IPS-20b (cell line): Measurements from ENCODE around the gene SYT8.

Experiments
- H3K27ac ChIP-seq: one replicate; pipeline ENCODE4 v1.5.1; 2013; ENCODE audit warnings: low read length
- H3K27me3 ChIP-seq: 2 replicates; pipeline ENCODE4 v1.6.1; 2013; ENCODE audit warnings: mild to moderate bottlenecking, low read length, inconsistent platforms; ENCODE audit not compliant: insufficient read depth
- H3K36me3 ChIP-seq: 2 replicates; pipeline ENCODE4 v1.6.1; 2013; ENCODE audit warnings: low read depth, mild to moderate bottlenecking, inconsistent platforms, low read length, moderate library complexity; ENCODE audit not compliant: insufficient read depth
- H3K4me1 ChIP-seq: 2 replicates; pipeline ENCODE4 v1.6.1; 2013; ENCODE audit warnings: mild to moderate bottlenecking, control low read depth, inconsistent platforms, low read length, moderate library complexity; ENCODE audit not compliant: insufficient read depth
- H3K4me3 ChIP-seq: 2 replicates; pipeline ENCODE4 v1.5.1; 2013; ENCODE audit warnings: mild to moderate bottlenecking, low read length, inconsistent platforms
- H3K9ac ChIP-seq: 2 replicates; pipeline ENCODE4 v1.6.1; 2013; ENCODE audit warnings: low read depth, mild to moderate bottlenecking, inconsistent platforms, low read length, moderate library complexity
- H3K9me3 ChIP-seq: 2 replicates; pipeline ENCODE4 v1.6.1; 2013; ENCODE audit warnings: mild to moderate bottlenecking, low read depth, low read length, inconsistent platforms; ENCODE audit not compliant: insufficient read depth

The SYT8 gene

DNA sequence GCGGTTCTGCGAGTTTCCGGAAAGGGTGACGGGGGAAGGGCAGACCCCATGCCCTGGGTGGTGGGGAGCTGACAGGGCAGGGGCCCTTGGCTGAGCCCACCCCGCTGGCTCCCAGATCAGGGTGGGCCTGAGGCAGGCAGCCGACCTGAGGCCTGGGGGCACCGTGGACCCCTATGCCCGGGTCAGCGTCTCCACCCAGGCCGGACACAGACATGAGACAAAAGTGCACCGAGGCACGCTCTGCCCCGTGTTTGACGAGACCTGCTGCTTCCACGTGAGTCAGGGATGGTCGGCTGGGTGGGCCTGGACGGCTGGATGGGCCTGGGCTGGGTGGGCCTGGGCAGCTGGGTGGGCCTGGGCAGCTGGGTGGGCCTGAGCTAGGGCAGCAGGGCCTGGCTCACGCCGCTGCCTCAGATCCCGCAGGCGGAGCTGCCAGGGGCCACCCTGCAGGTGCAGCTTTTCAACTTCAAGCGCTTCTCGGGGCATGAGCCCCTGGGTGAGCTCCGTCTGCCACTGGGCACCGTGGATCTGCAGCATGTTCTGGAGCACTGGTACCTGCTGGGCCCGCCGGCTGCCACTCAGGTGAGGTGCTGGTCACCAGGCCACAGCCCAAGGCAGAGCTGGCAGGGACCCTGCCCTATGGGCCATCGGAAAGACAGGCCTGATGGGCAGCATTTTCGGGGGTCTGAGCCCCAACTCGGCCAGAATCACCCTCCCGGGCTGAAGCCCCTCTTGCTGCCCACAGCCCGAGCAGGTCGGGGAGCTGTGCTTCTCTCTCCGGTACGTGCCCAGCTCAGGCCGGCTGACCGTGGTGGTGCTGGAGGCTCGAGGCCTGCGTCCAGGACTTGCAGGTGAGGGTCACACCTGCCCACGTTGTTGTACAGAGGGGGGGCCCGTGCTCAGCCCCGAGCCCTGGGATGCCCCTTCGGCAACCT is 1.5 kb downstream of the SYT8 start:
- peaks cover 13% of the 10 kb centered on the region for H3K27me3 ChIP-seq
- no peak overlapping the region for H3K9ac ChIP-seq
- no peaks in the 10 kb centered on the region for H3K36me3 ChIP-seq
- no peak overlapping the region for H3K4me3 ChIP-seq
- no peaks in the 10 kb centered on the region for H3K9me3 ChIP-seq
- H3K4me1 ChIP-seq, result no peaks in the 10 kb centered on the region
- no peak overlapping the region for H3K27ac ChIP-seq

DNA sequence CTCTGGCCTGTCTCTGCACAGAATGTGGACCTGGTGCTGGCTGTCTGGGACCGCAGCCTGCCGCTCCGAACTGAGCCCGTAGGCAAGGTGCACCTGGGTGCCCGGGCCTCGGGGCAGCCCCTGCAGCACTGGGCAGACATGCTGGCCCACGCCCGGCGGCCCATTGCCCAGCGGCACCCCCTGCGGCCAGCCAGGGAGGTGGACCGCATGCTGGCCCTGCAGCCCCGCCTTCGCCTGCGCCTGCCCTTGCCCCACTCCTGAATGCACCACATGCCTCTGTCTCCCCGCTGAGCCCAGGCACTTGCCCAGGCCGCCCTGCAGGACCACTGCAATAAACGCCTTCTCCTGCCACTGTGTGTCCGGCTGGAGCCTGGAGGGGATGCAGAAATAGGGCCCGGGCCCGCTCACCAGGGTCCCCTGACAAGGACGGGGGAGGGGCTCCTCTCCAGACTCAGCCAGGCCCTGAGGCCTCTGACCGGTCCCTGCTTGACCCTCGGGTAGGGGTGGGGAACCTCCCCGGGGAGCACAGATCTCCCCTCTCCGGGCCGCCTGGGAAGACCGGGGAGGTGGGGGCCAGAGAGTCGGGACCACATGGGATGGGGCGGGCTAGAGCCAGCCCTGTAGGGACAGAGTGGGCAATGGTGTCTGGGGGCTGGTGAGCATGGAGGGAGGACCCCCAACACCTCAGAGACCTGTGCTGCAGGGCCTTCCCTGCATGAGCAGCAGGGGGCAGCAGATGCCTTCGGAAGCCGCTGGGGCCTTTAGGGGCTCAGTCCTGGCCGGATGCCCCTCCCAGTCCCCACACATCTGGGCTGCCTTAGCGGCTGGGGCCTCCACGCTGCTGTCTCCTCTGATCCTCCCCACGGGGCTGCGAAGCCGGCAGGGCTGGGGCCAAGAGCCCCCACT is 2.6 kb downstream of the SYT8 start:
- no peaks in the 10 kb centered on the region for H3K4me1 ChIP-seq
- H3K27me3 ChIP-seq, result peaks cover 8% of the 10 kb centered on the region

DNA sequence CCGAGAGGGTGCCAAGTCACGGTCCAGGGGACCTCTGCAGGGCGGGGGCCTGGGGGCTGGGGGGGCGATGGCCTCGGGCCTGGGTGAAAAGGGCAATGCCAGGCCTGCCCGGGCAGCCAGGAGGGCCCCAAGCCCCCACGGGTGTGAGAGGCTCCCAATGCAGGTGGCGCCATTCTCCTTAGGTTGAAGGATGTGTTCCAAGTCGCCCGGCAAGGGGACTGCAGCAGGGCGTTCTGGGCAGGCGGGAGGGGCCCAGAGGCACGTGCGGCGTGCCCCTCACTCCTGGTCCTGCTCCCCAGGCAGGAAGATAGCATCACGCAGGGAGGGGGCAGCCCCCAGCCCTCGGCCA is 3.3 kb downstream of the SYT8 start:
- H3K27me3 ChIP-seq, result peaks cover 4% of the 10 kb centered on the region
- H3K36me3 ChIP-seq, result no peaks in the 10 kb centered on the region
- H3K4me1 ChIP-seq, result no peaks in the 10 kb centered on the region
- H3K9ac ChIP-seq, result no peak overlapping the region
- H3K27ac ChIP-seq, result no peak overlapping the region
- H3K4me3 ChIP-seq, result no peak overlapping the region
- no peaks in the 10 kb centered on the region for H3K9me3 ChIP-seq

More for the DNA sequence above, 2.6 kb downstream of the SYT8 start:
- no peak overlapping the region for H3K4me3 ChIP-seq
- no peaks in the 10 kb centered on the region for H3K36me3 ChIP-seq
- H3K9ac ChIP-seq, result no peak overlapping the region
- H3K9me3 ChIP-seq, result no peaks in the 10 kb centered on the region
- H3K27ac ChIP-seq, result no peak overlapping the region

DNA sequence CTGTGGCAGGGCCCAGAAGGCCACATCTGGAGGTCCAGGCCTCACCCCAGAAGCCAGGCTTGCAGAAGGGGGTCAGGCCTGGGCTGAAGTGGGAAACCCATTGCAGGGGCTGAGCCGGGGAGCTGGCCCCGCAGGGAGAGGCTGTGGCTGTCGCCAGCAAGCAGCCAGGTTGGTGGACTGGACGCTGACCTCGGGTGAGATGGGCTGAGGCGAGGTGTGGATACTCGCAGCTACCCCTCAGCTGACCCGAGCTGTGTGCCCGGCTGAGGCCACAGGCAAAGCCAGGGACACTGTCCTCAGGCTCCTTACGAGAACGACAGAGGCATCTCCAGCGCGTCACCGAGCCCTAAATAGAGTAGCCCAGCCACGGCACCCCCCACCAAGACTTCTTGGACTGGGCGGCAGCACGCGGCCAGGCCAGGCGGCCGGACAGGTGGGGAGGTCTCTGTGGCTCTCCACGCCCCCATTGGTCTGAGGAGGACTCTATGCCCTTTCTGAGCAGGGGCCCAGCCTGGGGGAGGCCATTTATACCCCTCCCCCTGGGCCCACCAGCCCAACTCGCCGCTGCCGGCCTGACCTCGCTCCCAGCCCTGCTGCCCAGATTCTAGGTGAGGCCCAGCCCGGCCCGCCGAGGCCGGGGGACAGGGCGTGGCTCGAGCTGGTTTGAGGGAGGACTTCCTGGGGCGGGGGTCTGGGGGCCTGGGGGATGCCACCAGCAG is 3.8 kb downstream of the SYT8 start, which contains the start of gene TNNI2:
TSS of gene TNNI2 (plus strand) at position 556 of the 719 bp plus-strand sequence. CDS start 716 bp downstream, outside the sequence.
- no peak within 1 kb of the TSS for H3K27ac ChIP-seq
- no peaks in the 10 kb centered on the region for H3K27me3 ChIP-seq
- no peaks in the 10 kb centered on the region for H3K9me3 ChIP-seq
- no peak within 1 kb of the TSS for H3K9ac ChIP-seq
- no peak within 1 kb of the TSS for H3K4me3 ChIP-seq
- H3K36me3 ChIP-seq, result no peaks in the 10 kb centered on the region
- no peaks in the 10 kb centered on the region for H3K4me1 ChIP-seq

DNA sequence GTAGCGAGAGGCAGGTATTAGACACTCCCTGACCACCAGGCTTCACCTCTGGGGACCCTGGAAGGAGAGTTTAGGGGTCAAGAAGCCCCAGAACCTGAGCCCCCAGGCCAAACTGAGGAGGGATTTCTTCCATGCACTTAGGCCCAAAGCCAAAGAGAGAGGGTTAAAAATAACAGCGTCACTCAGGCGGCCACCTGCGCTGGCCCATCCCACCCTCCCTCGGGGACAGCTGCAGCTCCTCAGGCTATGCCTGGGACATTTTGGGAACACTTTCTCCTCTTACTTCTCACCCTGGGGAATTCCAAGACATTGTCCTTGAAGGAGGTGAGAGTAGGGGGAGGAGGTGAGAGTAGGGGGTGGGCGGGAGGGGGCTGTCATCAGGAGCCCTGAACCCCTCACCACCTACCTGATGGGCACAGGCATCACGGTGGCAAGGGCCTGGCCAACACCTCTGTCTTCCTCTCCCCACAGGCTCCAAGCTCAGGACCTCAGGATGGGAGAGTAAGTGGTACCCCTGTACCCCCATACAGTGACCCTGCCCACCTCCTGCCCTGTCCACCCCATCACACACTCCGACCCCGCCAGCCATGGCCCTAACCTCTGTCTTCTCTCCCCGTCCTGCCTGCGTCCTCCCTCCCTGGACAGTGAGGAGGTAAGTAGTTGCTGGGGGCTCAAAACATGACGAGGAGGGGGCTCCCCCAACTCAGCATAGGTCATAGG is 4.6 kb downstream of the SYT8 start:
- no peaks in the 10 kb centered on the region for H3K36me3 ChIP-seq
- H3K9ac ChIP-seq, result no peak overlapping the region
- no peaks in the 10 kb centered on the region for H3K9me3 ChIP-seq
- no peak overlapping the region for H3K4me3 ChIP-seq
- H3K27ac ChIP-seq, result no peak overlapping the region
- no peaks in the 10 kb centered on the region for H3K4me1 ChIP-seq
- no peaks in the 10 kb centered on the region for H3K27me3 ChIP-seq

DNA sequence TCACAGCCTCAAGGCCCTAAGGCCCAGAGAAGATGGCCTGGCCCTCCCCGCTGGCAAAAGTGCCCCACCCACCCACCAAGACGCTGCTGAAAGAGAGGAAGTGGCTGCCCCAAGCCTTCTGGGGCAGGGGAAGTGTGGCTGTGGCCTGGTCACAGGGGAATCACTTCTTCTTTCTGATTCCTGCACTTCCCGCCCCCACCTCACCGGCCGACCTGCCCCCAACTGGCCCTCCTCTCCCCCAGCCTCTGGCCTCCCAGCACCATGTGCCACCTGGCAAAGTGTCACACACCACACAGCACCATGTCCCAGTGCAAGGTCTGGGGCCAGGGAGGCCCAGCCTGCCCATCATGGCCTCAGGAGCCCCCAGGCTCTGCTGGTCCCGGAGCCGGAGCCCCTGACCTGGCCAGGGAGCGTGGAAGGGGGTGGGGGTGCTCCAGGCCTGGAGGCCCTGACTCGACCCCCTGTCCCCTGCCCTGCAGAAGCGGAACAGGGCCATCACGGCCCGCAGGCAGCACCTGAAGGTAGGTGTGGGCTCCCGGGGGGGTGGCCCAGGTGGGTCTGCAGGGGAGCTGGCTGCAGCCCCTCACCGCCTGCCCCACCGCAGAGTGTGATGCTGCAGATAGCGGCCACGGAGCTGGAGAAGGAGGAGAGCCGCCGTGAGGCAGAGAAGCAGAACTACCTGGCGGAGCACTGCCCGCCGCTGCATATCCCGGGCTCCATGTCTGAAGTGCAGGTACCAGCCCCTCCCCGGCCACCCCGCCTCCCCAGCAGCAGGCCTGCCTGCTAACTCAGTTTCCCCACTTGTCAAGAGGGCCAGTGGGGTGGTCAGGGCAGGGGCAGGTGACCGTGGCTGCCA is 5.4 kb downstream of the SYT8 start:
- no peaks in the 10 kb centered on the region for H3K9me3 ChIP-seq
- H3K36me3 ChIP-seq, result no peaks in the 10 kb centered on the region
- peaks cover 5% of the 10 kb centered on the region; the same call in 1 of the 2 replicates for H3K27me3 ChIP-seq
- no peaks in the 10 kb centered on the region for H3K4me1 ChIP-seq
- H3K9ac ChIP-seq, result no peak overlapping the region
- H3K4me3 ChIP-seq, result no peak overlapping the region
- H3K27ac ChIP-seq, result no peak overlapping the region

DNA sequence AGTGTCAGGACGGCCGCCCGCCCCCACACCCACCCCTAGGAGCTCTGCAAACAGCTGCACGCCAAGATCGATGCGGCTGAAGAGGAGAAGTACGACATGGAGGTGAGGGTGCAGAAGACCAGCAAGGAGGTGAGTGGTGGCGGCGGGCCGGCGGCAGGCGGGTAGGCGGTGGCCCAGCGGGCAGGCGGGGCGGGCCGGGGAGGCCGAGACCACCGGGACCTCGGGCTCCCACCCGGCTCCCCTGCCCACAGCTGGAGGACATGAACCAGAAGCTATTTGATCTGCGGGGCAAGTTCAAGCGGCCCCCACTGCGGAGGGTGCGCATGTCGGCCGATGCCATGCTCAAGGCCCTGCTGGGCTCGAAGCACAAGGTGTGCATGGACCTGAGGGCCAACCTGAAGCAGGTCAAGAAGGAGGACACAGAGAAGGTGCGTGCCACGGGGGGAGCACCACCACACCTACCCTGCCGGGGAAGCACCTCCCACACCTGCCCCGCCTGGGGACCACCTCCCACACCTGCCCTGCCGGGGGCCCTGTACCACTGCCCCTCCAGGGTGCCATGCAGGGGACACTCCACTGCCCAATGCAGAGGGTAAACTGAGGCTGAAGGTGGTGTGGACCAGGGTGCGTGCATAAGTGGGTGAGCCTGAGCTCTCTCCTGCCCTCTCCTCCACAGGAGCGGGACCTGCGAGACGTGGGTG is 6.1 kb downstream of the SYT8 start:
- Histone ChIP-seq H3K4me1 (no peaks in the 10 kb centered on the region), H3K27ac (no peak overlapping the region), H3K36me3 (no peaks in the 10 kb centered on the region), H3K9ac (no peak overlapping the region), H3K4me3 (no peak overlapping the region), H3K27me3 (peaks cover 8% of the 10 kb centered on the region; the same call in 1 of the 2 replicates), H3K9me3 (no peaks in the 10 kb centered on the region)

DNA sequence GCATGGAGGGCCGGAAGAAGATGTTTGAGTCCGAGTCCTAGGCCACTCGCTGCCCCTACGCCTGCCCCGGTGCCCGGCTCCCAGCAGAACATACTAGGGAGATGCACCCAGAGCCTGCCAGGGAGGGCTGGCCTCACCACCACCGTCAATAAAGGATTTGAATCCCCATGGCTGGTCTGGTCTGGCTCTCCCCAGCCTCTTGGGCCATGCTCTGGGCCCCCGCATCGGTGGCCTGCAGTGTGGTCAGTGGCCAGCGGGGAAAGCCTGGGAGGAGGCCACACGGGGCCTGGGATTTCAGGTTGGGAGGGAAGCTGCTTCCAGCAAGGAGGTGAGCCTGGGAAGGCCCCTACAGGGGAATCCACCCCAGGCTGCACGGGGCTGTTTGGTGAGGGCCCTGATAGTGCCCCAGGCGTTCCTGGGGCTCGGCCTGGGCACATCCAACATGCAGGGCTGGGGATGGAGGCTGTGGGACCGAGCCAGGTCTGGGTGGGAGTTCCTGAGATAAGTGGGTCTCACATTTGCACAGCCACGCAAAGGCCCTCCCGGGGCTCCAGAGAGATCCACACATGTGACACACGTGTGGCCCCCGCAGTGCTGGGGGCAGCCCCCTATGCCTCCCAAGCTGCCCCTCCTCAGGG is 6.8 kb downstream of the SYT8 start:
- Histone ChIP-seq H3K4me3 (no peak overlapping the region), H3K4me1 (no peaks in the 10 kb centered on the region), H3K9ac (no peak overlapping the region), H3K27me3 (peaks cover 8% of the 10 kb centered on the region; the same call in 1 of the 2 replicates), H3K27ac (no peak overlapping the region), H3K9me3 (no peaks in the 10 kb centered on the region), H3K36me3 (no peaks in the 10 kb centered on the region)

DNA sequence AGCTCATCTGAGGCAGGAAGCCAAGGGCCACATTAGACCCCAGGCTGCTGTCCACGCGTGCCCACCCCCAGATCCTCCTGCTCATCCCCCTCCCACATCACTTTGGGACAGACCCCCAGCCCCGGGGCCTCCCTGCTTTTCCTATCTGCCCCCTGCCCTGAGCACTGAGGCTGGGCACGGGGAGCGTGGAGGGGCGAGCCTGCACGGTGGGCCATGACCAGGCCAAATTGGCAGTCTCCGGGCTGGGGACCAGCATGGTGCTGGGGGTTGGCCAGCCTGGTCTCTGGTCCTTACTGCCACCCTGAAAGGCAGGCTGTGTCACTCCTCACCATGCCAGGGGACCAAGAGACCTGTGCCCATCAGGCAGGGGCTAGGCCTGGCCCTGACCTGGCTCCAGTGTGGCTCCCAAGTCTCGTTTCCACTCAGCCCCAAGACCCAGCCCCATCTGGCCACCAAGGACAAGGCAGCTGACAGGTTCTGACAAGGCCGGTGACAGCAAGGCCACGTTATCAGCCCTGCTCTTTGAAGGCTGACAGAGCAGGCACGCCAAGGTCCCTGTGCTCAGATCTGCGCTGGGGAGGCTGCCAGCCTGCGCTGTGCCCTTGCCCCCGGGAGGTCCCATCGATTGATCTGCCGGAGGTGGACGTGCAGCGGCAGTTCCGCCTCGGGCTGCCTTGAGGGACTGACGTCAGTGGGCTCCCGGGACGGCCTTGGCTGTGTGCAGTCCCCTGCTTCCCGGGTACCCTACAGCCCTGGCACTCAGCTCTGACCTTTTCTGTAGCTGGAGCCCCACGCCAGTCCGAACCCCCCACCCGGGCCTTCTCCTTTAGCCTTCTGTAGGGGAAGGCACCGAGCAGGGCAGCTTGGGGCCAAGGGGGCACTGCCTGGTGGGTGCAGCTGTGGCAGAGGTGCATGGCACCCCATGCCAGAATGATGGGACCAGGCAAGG is 7.6 kb downstream of the SYT8 start:
- Histone ChIP-seq H3K27ac (no peak overlapping the region), H3K36me3 (no peaks in the 10 kb centered on the region), H3K9ac (no peak overlapping the region), H3K4me1 (no peaks in the 10 kb centered on the region), H3K4me3 (no peak overlapping the region), H3K27me3 (peaks cover 8% of the 10 kb centered on the region; the same call in 1 of the 2 replicates), H3K9me3 (no peaks in the 10 kb centered on the region)
